Aorta (tissue), 5 donors: Measurements from ENCODE around the gene FSIP2. TPM values are rescaled to one million over a fixed set of nuclear protein-coding genes. Genes with fewer than 3 reads are reported as not detected.

Experiments used
- ATAC-seq: fragments of 200-7000 bp; cut with Tn5 transposase; one replicate; pipeline ENCODE4 v1.9.1; 2022; ENCODE audit warnings: moderate library complexity; ENCODE audit not compliant: low FRiP score
- DNase-seq, 2 donors: peaks; one replicate each; pipeline ENCODE4 v3.0.0-alpha.2; 2020
- H3K27ac ChIP-seq, 2 donors: one replicate each; pipeline ENCODE4 v1.5.1; 2013; ENCODE audit warnings: low read length in 2 of 2, mild to moderate bottlenecking in 2 of 2, moderate library complexity in 2 of 2, control low read depth in 1 of 2, inconsistent platforms in 1 of 2, low read depth in 1 of 2
- H3K27me3 ChIP-seq, 2 donors: one replicate each; pipeline ENCODE4 v1.6.1; 2013; ENCODE audit warnings: control low read depth in 1 of 2, low read length in 1 of 2, mild to moderate bottlenecking in 1 of 2, moderate library complexity in 1 of 2; ENCODE audit not compliant: insufficient read depth in 2 of 2, control insufficient read depth in 1 of 2
- H3K36me3 ChIP-seq, 2 donors: one replicate each; pipeline ENCODE4 v1.6.1; 2013; ENCODE audit warnings: control low read depth in 1 of 2, low read length in 1 of 2, mild to moderate bottlenecking in 1 of 2; ENCODE audit not compliant: insufficient read depth in 2 of 2, control insufficient read depth in 1 of 2
- H3K4me1 ChIP-seq, 2 donors: one replicate each; pipeline ENCODE4 v1.6.1; 2013; ENCODE audit warnings: low read length in 2 of 2, control low read depth in 1 of 2, mild to moderate bottlenecking in 1 of 2, moderate library complexity in 1 of 2; ENCODE audit not compliant: insufficient read depth in 2 of 2, control insufficient read depth in 1 of 2
- H3K4me3 ChIP-seq, 2 donors: one replicate each; pipeline ENCODE4 v1.5.1; 2013; ENCODE audit warnings: low read length in 2 of 2, control low read depth in 1 of 2, mild to moderate bottlenecking in 1 of 2
- H3K9me3 ChIP-seq: one replicate; pipeline ENCODE4 v1.6.1; 2013; ENCODE audit warnings: mild to moderate bottlenecking, low read length; ENCODE audit not compliant: control insufficient read depth
- WGBS, 2 donors: extraction: QIAGEN DNeasy Blood & Tissue Kit; methylation state at CpG; one replicate each; pipeline ENCODE4 v1.1.7; 2013; 5-methylcytosine and 5-hydroxymethylcytosine counted together
- intact Hi-C, 2 donors: fragments of 100-400 bp; cut with DNase I; formaldehyde crosslinking; loops; one replicate each; pipeline versions ENCODE4 v1.14.2 to v1.15.0; 2022
- polyA plus RNA-seq, 2 donors: library from polyadenylated mRNA; stranded (reverse); fragments of 200-250 nt; gene quantifications; one replicate each; pipeline ENCODE4 v1.2.3, GENCODE V29; 2013
- total RNA-seq, 2 donors: library from RNA; stranded (reverse); fragmentation: NEBNext Ultra II Directional; extraction: Animal tissue kit (Norgen Biotek cat#: 25700); gene quantifications; one replicate each; pipeline ENCODE4 v1.2.1, GENCODE V29; 2021
- donor health status: healthy with polysubstance abuse.
- donor health status: Bipolar disorder and iron deficiency.
- donor health status: DM: no; HTN: no; CAD: no.
- donor health status: DM: no; HTN: no; CAD: no.
- donor health status: DM: yes; HTN: yes; CAD: no.

Gene FSIP2
- total and polyA plus RNA-seq, 4 donors, result 0.94 to 1.3 TPM; not detected in 2

GRCh38 chr2:185771396-185771795 is 32.8 kb downstream of the FSIP2 start:
- no peak overlapping the region for H3K4me3 ChIP-seq
- no peak for ATAC-seq
- H3K36me3 ChIP-seq, result no peaks in the 10 kb centered on the region
- intact Hi-C loops, result no loop called here
- peaks cover 16% of the 10 kb centered on the region for H3K9me3 ChIP-seq
- no peak for DNase-seq
- H3K27me3 ChIP-seq, result no peaks in the 10 kb centered on the region
- no peak overlapping the region for H3K27ac ChIP-seq
- no peaks in the 10 kb centered on the region for H3K4me1 ChIP-seq

- H3K4me3 ChIP-seq, result no peak overlapping the region
- WGBS, 2 donors, result 55 to 70% methylated on average over 2 of the region's 2 CpGs
- H3K9me3 ChIP-seq, result no peaks in the 10 kb centered on the region
- H3K27me3 ChIP-seq, result no peaks in the 10 kb centered on the region
- DNase-seq (no peak), ATAC-seq (no peak)
- intact Hi-C loops, result no loop called here
- H3K27ac ChIP-seq, result no peak overlapping the region
- no peaks in the 10 kb centered on the region for H3K36me3 ChIP-seq
- H3K4me1 ChIP-seq, result no peaks in the 10 kb centered on the region
Observed at GRCh38 chr2:185780890-185781289, 42.3 kb downstream of the FSIP2 start.

GRCh38 chr2:185782223-185782769 is 43.7 kb downstream of the FSIP2 start:
- Histone ChIP-seq H3K9me3 (no peaks in the 10 kb centered on the region), H3K36me3 (no peaks in the 10 kb centered on the region), H3K27me3 (no peaks in the 10 kb centered on the region), H3K4me3 (no peak overlapping the region), H3K4me1 (no peaks in the 10 kb centered on the region), H3K27ac (no peak overlapping the region)
- 71 to 82% methylated on average over 4 of the region's 4 CpGs for WGBS, 2 donors
- no peak for ATAC-seq
- intact Hi-C loops, result no loop called here
- DNase-seq, result no peak

GRCh38 chr2:185785156-185785555 is 46.6 kb downstream of the FSIP2 start:
- Histone ChIP-seq H3K9me3 (no peaks in the 10 kb centered on the region), H3K4me1 (no peaks in the 10 kb centered on the region), H3K4me3 (no peak overlapping the region), H3K27ac (no peak overlapping the region), H3K36me3 (no peaks in the 10 kb centered on the region), H3K27me3 (no peaks in the 10 kb centered on the region)
- ATAC-seq, result no peak
- no peak for DNase-seq
- intact Hi-C loops, result no loop called here

- Histone ChIP-seq H3K36me3 (no peaks in the 10 kb centered on the region), H3K4me1 (no peaks in the 10 kb centered on the region), H3K27me3 (no peaks in the 10 kb centered on the region), H3K27ac (no peak overlapping the region), H3K9me3 (no peaks in the 10 kb centered on the region), H3K4me3 (no peak overlapping the region)
- ATAC-seq, result no peak
- intact Hi-C loops, result no loop called here
- 85 to 86% methylated on average over 2 of the region's 2 CpGs for WGBS, 2 donors
- DNase-seq, result no peak
Observed at GRCh38 chr2:185785851-185786473, 47.4 kb downstream of the FSIP2 start.

GRCh38 chr2:185787227-185788145 is 48.9 kb downstream of the FSIP2 start:
- ATAC-seq (no peak), DNase-seq (no peak)
- Histone ChIP-seq H3K36me3 (no peaks in the 10 kb centered on the region), H3K4me1 (no peaks in the 10 kb centered on the region), H3K4me3 (no peak overlapping the region), H3K9me3 (no peaks in the 10 kb centered on the region), H3K27me3 (no peaks in the 10 kb centered on the region), H3K27ac (no peak overlapping the region)
- intact Hi-C loops, result no loop called here
- 95% methylated on average over 2 of the region's 2 CpGs for WGBS, 2 donors

- no peaks in the 10 kb centered on the region for H3K36me3 ChIP-seq
- H3K4me1 ChIP-seq, result no peaks in the 10 kb centered on the region
- DNase-seq (no peak), ATAC-seq (no peak)
- H3K4me3 ChIP-seq, result no peak overlapping the region
- H3K27ac ChIP-seq, result no peak overlapping the region
- WGBS, 2 donors, result 84 to 85% methylated on average over 2 of the region's 2 CpGs
- intact Hi-C loops, result no loop called here
- H3K9me3 ChIP-seq, result no peaks in the 10 kb centered on the region
- H3K27me3 ChIP-seq, result no peaks in the 10 kb centered on the region
Observed at GRCh38 chr2:185790361-185790760, 51.8 kb downstream of the FSIP2 start.

- Histone ChIP-seq H3K27me3 (no peaks in the 10 kb centered on the region), H3K4me1 (no peaks in the 10 kb centered on the region), H3K9me3 (no peaks in the 10 kb centered on the region), H3K4me3 (no peak overlapping the region), H3K36me3 (no peaks in the 10 kb centered on the region), H3K27ac (no peak overlapping the region)
- intact Hi-C loops, result no loop called here
- WGBS, 2 donors, result 60 to 65% methylated on average over 7 of the region's 7 CpGs
- ATAC-seq (no peak), DNase-seq (no peak)
Observed at GRCh38 chr2:185793532-185794345, 55.1 kb downstream of the FSIP2 start.
